Gastroesophageal sphincter (tissue), 4 donors: ENCODE measurements around the gene PYCARD. TPM values are rescaled to one million over a fixed set of nuclear protein-coding genes. Genes with fewer than 3 reads are reported as not detected.
A peak's percentile ranks its signal among the peaks of the same experiment; 100 is the strongest.

Experiments used
- ATAC-seq: fragments of 150-250 bp; one replicate; pipeline ENCODE4 v1.9.1; 2016; ENCODE audit warnings: mild to moderate bottlenecking, moderate library complexity
- H3K27ac ChIP-seq, 4 donors: fragments of 200-600 bp; sonication (generic) in 3 of 4; 1 replicate in 3 of 4; 2 replicates in 1 of 4; pipeline ENCODE4 v1.5.1; 2016 to 2019
- H3K27me3 ChIP-seq: fragments of 200-600 bp; sonication (generic); one replicate; pipeline ENCODE4 v1.5.1; 2019
- H3K36me3 ChIP-seq, 2 donors: fragments of 200-600 bp; sonication (generic); one replicate each; pipeline ENCODE4 v1.5.1; 2019; ENCODE audit warnings: control low read depth in 1 of 2
- H3K4me1 ChIP-seq, 3 donors: fragments of 200-600 bp; sonication (generic); 1 replicate in 2 of 3; 2 replicates in 1 of 3; pipeline ENCODE4 v1.5.1; 2016 to 2019; ENCODE audit warnings: control low read depth in 2 of 3
- H3K4me3 ChIP-seq, 2 donors: fragments of 200-600 bp; sonication (generic); one replicate each; pipeline ENCODE4 v1.5.1; 2019; ENCODE audit warnings: mild to moderate bottlenecking in 1 of 2, moderate library complexity in 1 of 2
- H3K9me3 ChIP-seq, 3 donors: fragments of 200-600 bp; sonication (generic); one replicate each; pipeline ENCODE4 v1.5.1; 2017 to 2019; ENCODE audit warnings: control low read depth in 2 of 3
- CTCF ChIP-seq, 4 experiments: fragments of 200-600 bp in 2 of 4; fragments of 450-650 bp in 2 of 4; sonication (generic) in 1 of 4; IDR thresholded peaks; one replicate each; pipeline ENCODE4 v1.5.1; 2017 to 2019; ENCODE audit warnings: antibody characterized with exemption in 4 of 4, mild to moderate bottlenecking in 2 of 4, moderate library complexity in 2 of 4
- EP300 ChIP-seq: sonication (generic); formaldehyde crosslinking; IDR thresholded peaks from one replicate; pipeline ENCODE4 v1.6.1; 2017; ENCODE audit warnings: antibody characterized with exemption, mild to moderate bottlenecking
- POLR2A ChIP-seq, 2 donors: fragments of 450-650 bp; IDR thresholded peaks; one replicate each; pipeline ENCODE4 v1.6.1; 2017; ENCODE audit warnings: antibody characterized with exemption in 2 of 2, mild to moderate bottlenecking in 2 of 2, moderate library complexity in 1 of 2
- POLR2AphosphoS5 ChIP-seq: sonication (generic); formaldehyde crosslinking; IDR thresholded peaks from one replicate; pipeline ENCODE4 v1.6.1; 2017; ENCODE audit warnings: antibody characterized with exemption
- WGBS, 2 donors: methylation state at CpG; one replicate each; pipeline ENCODE4 v1.1.5; 2018; ENCODE audit warnings: low coverage in 1 of 2; 5-methylcytosine and 5-hydroxymethylcytosine counted together
- total RNA-seq, 4 donors: library from RNA; depleted of rRNA; stranded (reverse); fragments of >200 nt; gene quantifications; one replicate each; pipeline ENCODE4 v1.1.0, GENCODE V29; 2016

The PYCARD gene
- total RNA-seq, 4 donors from 2014 or later: 3.9 to 21.8 (median 11.3) TPM

GRCh38 chr16:31221357-31222160 is 19.0 kb upstream of the PYCARD start:
- peaks cover 0 to 6% (median 5%) of the 10 kb centered on the region in 3 donors for H3K4me1 ChIP-seq
- H3K27ac ChIP-seq: no peak overlapping the region
- TF ChIP-seq POLR2A (IDR thresholded peaks at IDR 0.05): no peak
- no peak for TF ChIP-seq CTCF (IDR thresholded peaks at IDR 0.05)
- no peak for TF ChIP-seq EP300
- no peak for TF ChIP-seq POLR2AphosphoS5
- no peak for ATAC-seq
- 69 to 78% methylated on average over 5 to 12 of the region's 12 CpGs for WGBS, 2 donors
- H3K27me3 ChIP-seq: peaks cover 63% of the 10 kb centered on the region
- H3K36me3 ChIP-seq: no peaks in the 10 kb centered on the region
- H3K9me3 ChIP-seq: no peaks in the 10 kb centered on the region
- no peak overlapping the region for H3K4me3 ChIP-seq

DNA sequence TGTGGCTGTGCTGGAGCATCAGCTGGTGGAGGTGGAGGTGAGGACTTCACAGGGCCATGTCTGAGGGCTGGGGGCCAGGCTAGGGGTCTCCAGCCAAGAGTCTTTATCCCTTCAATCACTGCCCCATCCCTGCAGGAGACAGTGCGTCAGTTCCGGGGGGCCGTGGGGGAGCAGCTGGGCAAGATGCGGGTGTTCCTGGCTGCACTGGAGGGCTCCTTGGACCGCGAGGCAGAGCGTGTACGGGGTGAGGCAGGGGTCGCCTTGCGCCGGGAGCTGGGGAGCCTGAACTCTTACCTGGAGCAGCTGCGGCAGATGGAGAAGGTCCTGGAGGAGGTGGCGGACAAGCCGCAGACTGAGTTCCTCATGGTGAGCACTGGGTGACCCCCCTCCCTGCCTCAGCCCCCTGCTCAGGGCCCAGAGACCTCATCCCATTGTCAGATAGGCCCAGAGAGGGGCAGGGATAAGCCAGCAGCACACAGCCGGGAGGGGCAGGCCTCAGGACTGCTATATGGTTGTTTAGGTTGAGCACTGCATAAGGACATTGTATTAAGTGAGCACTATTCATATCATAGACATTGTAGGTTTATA is 16.7 kb upstream of the PYCARD start:
- WGBS, 2 donors: 80 to 81% methylated on average over 3 to 4 of the region's 15 CpGs
- Histone ChIP-seq H3K36me3 (no peaks in the 10 kb centered on the region), H3K27ac (no peak overlapping the region), H3K27me3 (peaks cover 86% of the 10 kb centered on the region), H3K4me3 (no peak overlapping the region), H3K4me1 (peaks cover 0 to 29% (median 24%) of the 10 kb centered on the region in 3 donors), H3K9me3 (no peaks in the 10 kb centered on the region)
- no peak for ATAC-seq
- no peak for TF ChIP-seq EP300
- TF ChIP-seq CTCF (IDR thresholded peaks at IDR 0.05): no peak
- no peak for TF ChIP-seq POLR2A (IDR thresholded peaks at IDR 0.05)
- no peak for TF ChIP-seq POLR2AphosphoS5

- H3K27me3 ChIP-seq: peaks cover 91% of the 10 kb centered on the region
- TF ChIP-seq EP300 (no peak), POLR2A (IDR thresholded peaks at IDR 0.05) (no peak), POLR2AphosphoS5 (no peak), CTCF (IDR thresholded peaks at IDR 0.05) (no peak)
- H3K4me3 ChIP-seq: peak overlapping the region in 1 of 2 donors; percentile 54
- peaks cover 0 to 29% (median 24%) of the 10 kb centered on the region in 3 donors for H3K4me1 ChIP-seq
- 23 to 49% methylated on average over 2 of the region's 4 CpGs for WGBS, 2 donors
- no peaks in the 10 kb centered on the region for H3K9me3 ChIP-seq
- no peaks in the 10 kb centered on the region for H3K36me3 ChIP-seq
- H3K27ac ChIP-seq: no peak overlapping the region
- no peak for ATAC-seq
Observed at GRCh38 chr16:31217136-31217530, 14.6 kb upstream of the PYCARD start.

- no peak for ATAC-seq
- H3K4me1 ChIP-seq: peaks cover 0 to 29% (median 24%) of the 10 kb centered on the region in 3 donors
- peaks cover 86% of the 10 kb centered on the region for H3K27me3 ChIP-seq
- H3K4me3 ChIP-seq: peak within 1 kb of the TSS in 1 of 2 donors; percentile 54
- WGBS, 2 donors: 5% methylated on average over 3 of the region's 52 CpGs; no CpG with 5 or more reads in 1 of the 2 donors
- TF ChIP-seq EP300: no peak
- TF ChIP-seq CTCF (IDR thresholded peaks at IDR 0.05): no peak
- no peak for TF ChIP-seq POLR2AphosphoS5
- H3K36me3 ChIP-seq: no peaks in the 10 kb centered on the region
- no peaks in the 10 kb centered on the region for H3K9me3 ChIP-seq
- no peak within 1 kb of the TSS for H3K27ac ChIP-seq
Observed at GRCh38 chr16:31216422-31217135, 14.0 kb upstream of the PYCARD start, which contains the start of gene PYDC1. PYDC1 (minus strand) TSS chr16:31217135; CDS start chr16:31217028, 107 bp downstream.
